ENCODE data around the gene CHAC1. TPM values are rescaled to one million over a fixed set of nuclear protein-coding genes. Genes with fewer than 3 reads are reported as not detected.

The CHAC1 gene
- total RNA-seq, 6 experiments from 2014 or later: 0.22 to 11.6 (median 0.97) TPM

DNA sequence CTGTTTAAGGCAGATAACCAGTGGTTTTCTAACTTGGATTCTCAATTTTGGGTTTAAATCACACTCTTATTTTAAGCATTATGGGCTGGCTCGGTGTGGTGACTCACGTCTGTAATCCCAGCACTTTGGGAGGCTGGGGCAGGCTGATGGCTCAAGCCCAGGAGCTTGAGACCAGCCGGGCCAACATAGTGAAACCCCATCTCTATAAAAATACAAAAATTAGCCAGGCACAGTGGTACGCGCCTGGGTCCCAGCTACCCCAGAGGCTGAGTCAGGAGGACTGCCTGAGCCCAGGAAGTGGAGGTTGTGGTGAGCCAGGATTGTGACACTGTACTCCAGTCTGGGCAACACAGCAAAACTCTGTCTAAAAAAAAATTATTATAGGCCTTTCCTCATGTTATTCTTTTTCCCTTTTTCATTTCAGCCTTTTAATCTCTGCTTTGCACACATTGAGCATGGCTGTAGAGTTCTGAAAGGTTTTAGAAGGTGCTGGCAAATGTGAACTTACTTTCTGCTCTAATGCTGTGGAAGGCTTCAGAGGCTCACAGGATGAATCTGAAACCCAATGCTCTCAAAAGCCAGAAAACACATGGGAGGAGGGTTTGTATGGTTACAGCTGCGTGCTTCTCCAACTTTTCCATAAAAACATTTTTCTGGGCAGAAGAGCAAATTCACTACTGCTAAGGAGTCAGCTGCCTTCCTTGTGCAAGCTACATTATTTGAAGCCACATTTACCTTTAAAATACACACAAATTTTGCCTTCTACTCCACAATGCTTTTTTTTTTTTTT is 32.5 kb downstream of the CHAC1 start:
- H3K27ac ChIP-seq: no peak overlapping the region
- ATAC-seq (no peak), DNase-seq (no peak)
- H3K9me3 ChIP-seq: no peaks in the 10 kb centered on the region
- 89% methylated on average over 5 of the region's 6 CpGs for WGBS (ENCODE audit: insufficient coverage, low coverage, low lambda C conversion rate, missing lambda C conversion rate)
- H3K27me3 ChIP-seq: no peaks in the 10 kb centered on the region
- no peak for TF ChIP-seq POLR2A (IDR thresholded peaks at IDR 0.05)
- TF ChIP-seq, protein P1, sequence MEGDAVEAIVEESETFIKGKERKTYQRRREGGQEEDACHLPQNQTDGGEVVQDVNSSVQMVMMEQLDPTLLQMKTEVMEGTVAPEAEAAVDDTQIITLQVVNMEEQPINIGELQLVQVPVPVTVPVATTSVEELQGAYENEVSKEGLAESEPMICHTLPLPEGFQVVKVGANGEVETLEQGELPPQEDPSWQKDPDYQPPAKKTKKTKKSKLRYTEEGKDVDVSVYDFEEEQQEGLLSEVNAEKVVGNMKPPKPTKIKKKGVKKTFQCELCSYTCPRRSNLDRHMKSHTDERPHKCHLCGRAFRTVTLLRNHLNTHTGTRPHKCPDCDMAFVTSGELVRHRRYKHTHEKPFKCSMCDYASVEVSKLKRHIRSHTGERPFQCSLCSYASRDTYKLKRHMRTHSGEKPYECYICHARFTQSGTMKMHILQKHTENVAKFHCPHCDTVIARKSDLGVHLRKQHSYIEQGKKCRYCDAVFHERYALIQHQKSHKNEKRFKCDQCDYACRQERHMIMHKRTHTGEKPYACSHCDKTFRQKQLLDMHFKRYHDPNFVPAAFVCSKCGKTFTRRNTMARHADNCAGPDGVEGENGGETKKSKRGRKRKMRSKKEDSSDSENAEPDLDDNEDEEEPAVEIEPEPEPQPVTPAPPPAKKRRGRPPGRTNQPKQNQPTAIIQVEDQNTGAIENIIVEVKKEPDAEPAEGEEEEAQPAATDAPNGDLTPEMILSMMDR (IDR thresholded peaks at IDR 0.05): no peak
- peaks cover 10 to 70% (median 47%) of the 10 kb centered on the region in 4 donors for H3K36me3 ChIP-seq
- intact Hi-C loops (cut with DNase I): no loop called here
- no peak overlapping the region for H3K4me3 ChIP-seq
- no peaks in the 10 kb centered on the region for H3K4me1 ChIP-seq

DNA sequence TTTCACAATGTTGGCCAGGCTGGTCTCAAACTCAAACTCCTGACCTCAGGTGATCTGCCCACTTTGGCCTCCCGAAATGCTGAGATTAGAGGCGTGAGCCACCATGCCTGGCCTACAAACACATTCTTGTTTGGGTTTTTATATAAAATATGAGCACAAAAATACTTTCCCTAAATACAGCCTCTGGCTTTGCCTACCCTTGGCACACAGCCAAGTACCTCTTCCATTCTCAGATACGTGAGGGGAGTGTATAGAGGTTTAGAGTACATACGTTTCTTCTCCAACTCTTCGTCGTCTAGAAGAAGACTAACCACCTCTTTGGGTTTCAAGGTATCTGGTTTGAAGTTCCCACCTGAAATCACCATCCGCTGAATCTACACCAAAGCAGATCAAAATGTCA is 33.5 kb downstream of the CHAC1 start:
- H3K27ac ChIP-seq: no peak overlapping the region
- ATAC-seq (no peak), DNase-seq (no peak)
- TF ChIP-seq POLR2A (IDR thresholded peaks at IDR 0.05): no peak
- TF ChIP-seq, protein P1 (IDR thresholded peaks at IDR 0.05): no peak
- no peaks in the 10 kb centered on the region for H3K9me3 ChIP-seq
- H3K4me1 ChIP-seq: no peaks in the 10 kb centered on the region
- intact Hi-C loops (cut with DNase I): no loop called here
- H3K27me3 ChIP-seq: no peaks in the 10 kb centered on the region
- no peak overlapping the region for H3K4me3 ChIP-seq
- 94% methylated on average over 7 of the region's 7 CpGs for WGBS (ENCODE audit: insufficient coverage, low coverage, low lambda C conversion rate, missing lambda C conversion rate)
- peaks cover 10 to 60% (median 44%) of the 10 kb centered on the region in 4 donors for H3K36me3 ChIP-seq

DNA sequence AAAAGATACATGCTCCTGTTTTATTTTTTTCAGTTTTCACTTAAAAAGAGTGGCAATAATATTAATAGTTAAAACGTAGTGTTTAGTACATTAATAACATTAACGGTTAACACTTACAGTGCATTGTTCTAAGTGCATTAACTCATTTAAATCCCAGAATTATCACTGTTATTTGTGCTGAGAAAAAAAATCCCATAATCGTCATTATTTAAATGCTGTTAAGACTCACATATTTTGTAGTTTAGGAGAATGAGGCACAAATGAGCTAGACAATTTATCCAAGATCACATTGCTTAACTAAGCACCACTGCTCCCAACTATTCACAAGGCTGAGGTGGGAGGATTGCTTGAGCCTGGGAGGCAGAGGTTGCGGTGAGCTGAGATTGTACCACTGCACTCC is 34.9 kb downstream of the CHAC1 start:
- TF ChIP-seq POLR2A (IDR thresholded peaks at IDR 0.05): no peak
- TF ChIP-seq, protein P1 (IDR thresholded peaks at IDR 0.05): no peak
- intact Hi-C loops (cut with DNase I): no loop called here
- peaks cover 10 to 46% (median 33%) of the 10 kb centered on the region in 4 donors for H3K36me3 ChIP-seq
- no peaks in the 10 kb centered on the region for H3K9me3 ChIP-seq
- H3K4me3 ChIP-seq: no peak overlapping the region
- H3K4me1 ChIP-seq: no peaks in the 10 kb centered on the region
- H3K27me3 ChIP-seq: no peaks in the 10 kb centered on the region
- no peak for DNase-seq
- ATAC-seq: no peak
- WGBS (ENCODE audit: insufficient coverage, low coverage, low lambda C conversion rate, missing lambda C conversion rate): 98% methylated on average over 3 of the region's 4 CpGs
- no peak overlapping the region for H3K27ac ChIP-seq

DNA sequence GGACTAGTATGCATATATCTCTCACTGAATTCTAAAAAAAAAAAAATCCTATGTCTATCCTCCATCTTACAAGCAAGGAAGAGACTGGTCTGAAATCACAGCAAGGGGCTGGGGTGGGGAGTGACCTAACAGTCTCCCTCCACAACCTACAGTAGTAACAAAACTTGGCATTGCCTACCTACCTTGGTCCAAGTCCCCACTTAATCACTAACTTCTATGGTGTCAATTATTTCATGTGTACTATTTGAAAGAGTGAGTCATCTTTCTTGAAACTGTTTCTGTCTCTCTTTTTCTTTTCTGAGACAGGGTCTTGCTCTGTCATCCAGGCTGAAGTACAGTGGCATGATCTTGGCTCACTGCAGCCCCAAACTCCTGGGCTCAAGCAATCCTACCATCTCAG is 36.8 kb downstream of the CHAC1 start:
- Histone ChIP-seq H3K9me3 (no peaks in the 10 kb centered on the region), H3K36me3 (peaks cover 0 to 38% (median 16%) of the 10 kb centered on the region in 4 donors), H3K27ac (no peak overlapping the region), H3K27me3 (no peaks in the 10 kb centered on the region), H3K4me1 (no peaks in the 10 kb centered on the region), H3K4me3 (no peak overlapping the region)
- intact Hi-C loops (cut with DNase I): no loop called here
- no peak for DNase-seq
- TF ChIP-seq POLR2A (IDR thresholded peaks at IDR 0.05): no peak
- no peak for ATAC-seq

DNA sequence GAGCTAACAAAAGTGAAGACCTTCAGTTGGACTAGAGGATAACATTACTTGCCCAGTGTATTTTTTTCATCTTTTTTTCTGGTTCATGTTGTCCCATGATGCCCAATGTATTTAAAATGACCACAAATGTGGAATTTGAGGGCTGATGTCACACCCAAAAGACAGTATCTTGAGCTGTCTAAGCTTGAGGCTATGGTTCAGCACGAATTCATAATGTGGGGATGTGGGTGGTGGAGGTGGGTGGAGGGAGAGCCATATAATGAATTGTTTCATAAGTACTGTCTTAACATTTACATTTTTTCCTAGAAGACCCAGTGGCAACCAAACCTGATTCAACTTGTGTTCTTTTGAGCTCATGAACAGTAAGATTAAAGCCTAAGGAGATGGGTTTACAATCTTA is 37.5 kb downstream of the CHAC1 start:
- 0% methylated on average over 1 of the region's 1 CpG for WGBS (ENCODE audit: insufficient coverage, low coverage, low lambda C conversion rate, missing lambda C conversion rate)
- no peak for ATAC-seq
- Histone ChIP-seq H3K9me3 (no peaks in the 10 kb centered on the region), H3K4me1 (no peaks in the 10 kb centered on the region), H3K4me3 (no peak overlapping the region), H3K36me3 (peaks cover 0 to 38% (median 14%) of the 10 kb centered on the region in 4 donors), H3K27me3 (no peaks in the 10 kb centered on the region), H3K27ac (no peak overlapping the region)
- intact Hi-C loops (cut with DNase I): no loop called here
- no peak for DNase-seq
- no peak for TF ChIP-seq POLR2A (IDR thresholded peaks at IDR 0.05)
- TF ChIP-seq, protein P1 (IDR thresholded peaks at IDR 0.05): no peak

Data from right lobe of liver (tissue), 6 donors.